A673 (cell line): ENCODE results near the gene C1QTNF8. TPM values are rescaled to one million over a fixed set of nuclear protein-coding genes. Genes with fewer than 3 reads are reported as not detected.
A peak's percentile ranks its signal among the peaks of the same experiment; 100 is the strongest.

Experiments
- BruUV-seq: library from RNA; stranded (reverse); fragments of 400-500 nt; replicated peaks from 2 replicates; lab custom pipeline; 2021; lab: Mats Ljungman, UMichigan
- CTCF ChIA-PET: fragments of 300-600 bp; sonication (Branson Sonifier 250); formaldehyde crosslinking; loops from one replicate; lab custom pipeline; 2022; ENCODE audit warnings: antibody characterized with exemption; lab: Charles Lee
- POLR2A ChIA-PET: fragments of 300-600 bp; sonication (Branson Sonifier 250); formaldehyde crosslinking; loops from one replicate; lab custom pipeline; 2022; ENCODE audit warnings: antibody characterized with exemption; ENCODE audit not compliant: low non-redundant PET; lab: Charles Lee
- DNase-seq: peaks from one replicate; pipeline ENCODE4 v3.0.0-alpha.2; 2015; ENCODE audit warnings: low spot score
- H3K27ac ChIP-seq: fragments of 200-600 bp; sonication (generic); 2 replicates; pipeline ENCODE4 v1.5.1; 2016; ENCODE audit warnings: mixed run types, low read depth, mild to moderate bottlenecking, mixed read lengths, antibody characterized with exemption, low read length; ENCODE audit not compliant: poor library complexity, severe bottlenecking
- H3K27me3 ChIP-seq: fragments of 200-600 bp; sonication (generic); replicated peaks from 2 replicates; pipeline ENCODE4 v1.6.1; 2017; ENCODE audit warnings: mixed run types, low read depth, mild to moderate bottlenecking, mixed read lengths, antibody characterized with exemption, low read length; ENCODE audit not compliant: insufficient read depth, poor library complexity
- H3K36me3 ChIP-seq: fragments of 200-600 bp; sonication (generic); 2 replicates; pipeline ENCODE4 v1.6.1; 2016; ENCODE audit warnings: mixed run types, mild to moderate bottlenecking, mixed read lengths, antibody characterized with exemption, low read length; ENCODE audit not compliant: insufficient read depth, poor library complexity, severe bottlenecking
- H3K4me1 ChIP-seq: fragments of 200-600 bp; sonication (generic); 2 replicates; pipeline ENCODE4 v1.6.1; 2017; ENCODE audit warnings: mixed run types, mild to moderate bottlenecking, mixed read lengths, antibody characterized with exemption, low read length; ENCODE audit not compliant: insufficient read depth, poor library complexity, severe bottlenecking
- H3K4me3 ChIP-seq: fragments of 200-600 bp; sonication (generic); 2 replicates; pipeline ENCODE4 v1.5.1; 2016; ENCODE audit warnings: low read depth, mixed run types, mild to moderate bottlenecking, mixed read lengths, low read length; ENCODE audit not compliant: poor library complexity, severe bottlenecking
- H3K9me3 ChIP-seq: fragments of 200-600 bp; sonication (generic); 2 replicates; pipeline ENCODE4 v1.6.1; 2016; ENCODE audit warnings: mixed run types, low read depth, mild to moderate bottlenecking, mixed read lengths, antibody characterized with exemption, low read length; ENCODE audit not compliant: poor library complexity, severe bottlenecking
- EZH2 ChIP-seq: fragments of 200-600 bp; sonication (generic); IDR thresholded peaks from 2 replicates; pipeline ENCODE4 v1.6.1; 2017; ENCODE audit warnings: borderline replicate concordance, low read depth, mild to moderate bottlenecking, mixed read lengths, antibody characterized with exemption, low read length; ENCODE audit not compliant: poor library complexity, severe bottlenecking
- intact Hi-C: fragments of 100-400 bp; cut with micrococcal nuclease; formaldehyde crosslinking; loops from one replicate; pipeline ENCODE4 v1.10.0; 2022; ENCODE audit not compliant: unreplicated experiment
- total RNA-seq: library from RNA; stranded (reverse); gene quantifications from 2 replicates; pipeline ENCODE4 v1.2.3, GENCODE V29; 2021
- TF ChIP-seq, protein P1 (sequence below): fragments of 300-800, 200-600 bp; sonication (generic); conservative IDR thresholded peaks from 2 replicates; pipeline ENCODE4 v1.5.1; 2017; ENCODE audit warnings: low read depth, mild to moderate bottlenecking, antibody characterized with exemption, low read length, moderate library complexity, mixed read lengths

The C1QTNF8 gene
- total RNA-seq, 1 experiment from 2014 or later = not detected

DNA sequence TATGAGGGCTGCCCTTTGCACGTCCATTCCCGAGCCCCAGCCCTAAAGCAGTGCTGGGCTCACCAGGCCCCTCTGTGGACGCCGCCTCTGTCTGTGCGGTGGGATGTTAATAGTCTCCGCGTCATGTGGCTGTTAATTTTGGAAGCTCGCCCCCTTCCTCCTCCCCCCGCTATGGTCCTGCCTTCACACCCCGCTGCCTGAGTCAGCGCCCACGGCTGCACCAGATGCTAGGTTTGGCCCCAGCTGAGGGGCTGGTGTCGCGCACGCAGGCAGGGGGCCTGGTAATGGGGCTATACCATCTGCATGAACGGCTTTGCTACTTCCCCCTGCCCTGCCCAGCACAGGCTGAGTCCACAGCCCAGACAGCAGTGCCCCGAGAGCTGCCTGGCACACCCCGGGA is 27.6 kb downstream of the C1QTNF8 start:
- BruUV-seq = no TSS peak

DNA sequence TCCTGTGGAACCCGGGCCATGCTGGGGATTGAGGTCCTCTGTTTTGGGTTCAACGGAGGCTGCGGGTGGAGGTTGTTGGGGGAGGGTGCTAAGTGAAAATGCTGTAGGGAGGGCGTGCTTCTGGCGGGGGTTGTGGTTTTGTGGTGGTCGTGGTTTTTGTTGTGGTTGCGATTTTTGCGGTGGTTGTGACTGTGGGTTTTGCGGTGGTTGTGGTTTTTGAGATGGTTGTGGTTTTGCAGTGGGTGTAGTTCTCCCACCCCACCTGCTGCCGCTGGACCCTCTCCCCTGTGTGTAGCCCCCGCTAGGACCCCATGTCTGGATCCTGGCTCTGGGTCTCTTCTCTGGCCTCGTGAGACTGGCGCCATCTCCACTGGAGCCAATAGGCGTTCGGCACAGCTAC is 28.4 kb downstream of the C1QTNF8 start:
- POLR2A ChIA-PET = no interaction called here
- CTCF ChIA-PET = interaction anchor here (0.5 kb wide), 1 partner anchor 19 kb away, joined by 8 read pairs; no protein-coding TSS in a partner anchor
- Histone ChIP-seq H3K4me3 (no peak overlapping the region), H3K36me3 (no peaks in the 10 kb centered on the region), H3K27me3 (peaks cover 92% of the 10 kb centered on the region), H3K4me1 (no peaks in the 10 kb centered on the region), H3K9me3 (no peaks in the 10 kb centered on the region), H3K27ac (no peak overlapping the region)
- BruUV-seq = no TSS peak
- intact Hi-C loops = no loop called here
- DNase-seq = no peak
- TF ChIP-seq EZH2 = no peak
- TF ChIP-seq, protein P1, sequence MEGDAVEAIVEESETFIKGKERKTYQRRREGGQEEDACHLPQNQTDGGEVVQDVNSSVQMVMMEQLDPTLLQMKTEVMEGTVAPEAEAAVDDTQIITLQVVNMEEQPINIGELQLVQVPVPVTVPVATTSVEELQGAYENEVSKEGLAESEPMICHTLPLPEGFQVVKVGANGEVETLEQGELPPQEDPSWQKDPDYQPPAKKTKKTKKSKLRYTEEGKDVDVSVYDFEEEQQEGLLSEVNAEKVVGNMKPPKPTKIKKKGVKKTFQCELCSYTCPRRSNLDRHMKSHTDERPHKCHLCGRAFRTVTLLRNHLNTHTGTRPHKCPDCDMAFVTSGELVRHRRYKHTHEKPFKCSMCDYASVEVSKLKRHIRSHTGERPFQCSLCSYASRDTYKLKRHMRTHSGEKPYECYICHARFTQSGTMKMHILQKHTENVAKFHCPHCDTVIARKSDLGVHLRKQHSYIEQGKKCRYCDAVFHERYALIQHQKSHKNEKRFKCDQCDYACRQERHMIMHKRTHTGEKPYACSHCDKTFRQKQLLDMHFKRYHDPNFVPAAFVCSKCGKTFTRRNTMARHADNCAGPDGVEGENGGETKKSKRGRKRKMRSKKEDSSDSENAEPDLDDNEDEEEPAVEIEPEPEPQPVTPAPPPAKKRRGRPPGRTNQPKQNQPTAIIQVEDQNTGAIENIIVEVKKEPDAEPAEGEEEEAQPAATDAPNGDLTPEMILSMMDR = no peak

More for the DNA sequence above, 27.6 kb downstream of the C1QTNF8 start:
- no peak overlapping the region for H3K27ac ChIP-seq
- ChIA-PET CTCF (no interaction called here), POLR2A (interaction anchor here (0.6 kb wide), 1 partner anchor 29 kb away, joined by 3 read pairs; no protein-coding TSS in a partner anchor)
- no peaks in the 10 kb centered on the region for H3K36me3 ChIP-seq
- TF ChIP-seq, protein P1 = no peak
- TF ChIP-seq EZH2 = no peak
- H3K4me1 ChIP-seq = no peaks in the 10 kb centered on the region
- DNase-seq = no peak
- intact Hi-C loops = no loop called here
- H3K27me3 ChIP-seq = peaks cover 96% of the 10 kb centered on the region
- H3K4me3 ChIP-seq = no peak overlapping the region
- H3K9me3 ChIP-seq = no peaks in the 10 kb centered on the region

DNA sequence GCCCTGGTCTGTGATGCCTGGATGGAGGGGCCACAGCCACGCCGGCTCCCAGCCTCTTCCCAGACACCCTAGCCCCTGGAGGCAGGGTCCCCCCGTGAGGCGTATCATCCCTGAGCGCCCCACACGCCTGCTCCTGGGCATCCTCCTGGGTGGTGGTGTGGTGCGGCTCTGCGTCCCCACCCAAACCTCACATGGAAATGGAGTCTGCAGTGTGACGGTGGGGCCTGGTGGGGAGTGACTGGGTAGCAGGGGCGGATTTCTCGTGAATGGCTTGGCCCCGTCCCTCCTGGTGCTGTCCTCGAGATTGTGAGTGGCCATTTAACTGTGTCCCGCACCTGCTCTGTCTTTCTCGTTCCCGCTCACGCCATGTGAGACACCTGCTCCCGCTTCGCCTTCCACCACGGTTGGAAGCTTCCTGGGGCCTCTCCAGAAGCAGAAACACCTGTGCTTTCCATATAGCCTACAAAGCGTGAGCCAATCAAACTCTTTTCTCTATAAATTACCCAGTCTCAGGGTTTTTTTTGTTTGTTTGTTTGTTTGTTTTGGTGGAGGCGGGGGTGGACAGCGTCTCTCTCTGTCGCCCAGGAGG is 29.4 kb downstream of the C1QTNF8 start:
- no TSS peak for BruUV-seq
- TF ChIP-seq, protein P1 = no peak
- peak; percentile 50 for TF ChIP-seq EZH2
- Histone ChIP-seq H3K27me3 (peaks cover 84% of the 10 kb centered on the region), H3K27ac (no peak overlapping the region), H3K4me1 (no peaks in the 10 kb centered on the region), H3K9me3 (no peaks in the 10 kb centered on the region), H3K36me3 (no peaks in the 10 kb centered on the region), H3K4me3 (no peak overlapping the region)
- DNase-seq = no peak
- CTCF ChIA-PET = no interaction called here
- intact Hi-C loops = no loop called here
- POLR2A ChIA-PET = no interaction called here
